HL-60 (cell line): ENCODE measurements around the gene GPR141.

ENCODE experiments used
- GABPA ChIP-seq: IDR thresholded peaks from 2 replicates; pipeline ENCODE4 v1.6.1; 2012; ENCODE audit warnings: low read depth
- TF ChIP-seq, protein P1 (sequence below): IDR thresholded peaks from one replicate; pipeline ENCODE4 v1.5.1; 2011; ENCODE audit warnings: low read length, control low read depth, inconsistent platforms; ENCODE audit not compliant: insufficient read depth
- TF ChIP-seq, protein P2 (sequence below): IDR thresholded peaks from 2 replicates; pipeline ENCODE4 v1.6.1; 2012; ENCODE audit warnings: low read depth; ENCODE audit not compliant: insufficient replicate concordance

DNA sequence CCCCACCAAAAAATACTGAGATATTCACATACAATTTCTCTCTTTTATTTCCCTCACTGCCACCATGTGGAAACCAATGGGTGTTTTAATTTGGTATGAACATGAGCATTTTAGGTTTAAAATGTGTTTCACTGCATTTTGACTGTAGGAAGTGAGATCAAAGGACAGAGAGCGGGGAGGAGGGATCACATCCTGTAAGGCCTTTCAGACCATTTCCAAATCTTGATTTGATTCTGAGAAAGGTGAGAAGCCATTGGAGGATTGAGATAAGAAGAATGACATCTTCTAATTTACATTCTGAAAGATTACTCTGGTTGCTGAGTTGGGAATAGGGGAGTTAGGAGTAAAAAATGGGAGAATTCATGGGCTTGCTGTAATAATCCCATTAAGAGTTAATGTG lies 42.5 kb downstream of the GPR141 start:
- TF ChIP-seq, protein P1, sequence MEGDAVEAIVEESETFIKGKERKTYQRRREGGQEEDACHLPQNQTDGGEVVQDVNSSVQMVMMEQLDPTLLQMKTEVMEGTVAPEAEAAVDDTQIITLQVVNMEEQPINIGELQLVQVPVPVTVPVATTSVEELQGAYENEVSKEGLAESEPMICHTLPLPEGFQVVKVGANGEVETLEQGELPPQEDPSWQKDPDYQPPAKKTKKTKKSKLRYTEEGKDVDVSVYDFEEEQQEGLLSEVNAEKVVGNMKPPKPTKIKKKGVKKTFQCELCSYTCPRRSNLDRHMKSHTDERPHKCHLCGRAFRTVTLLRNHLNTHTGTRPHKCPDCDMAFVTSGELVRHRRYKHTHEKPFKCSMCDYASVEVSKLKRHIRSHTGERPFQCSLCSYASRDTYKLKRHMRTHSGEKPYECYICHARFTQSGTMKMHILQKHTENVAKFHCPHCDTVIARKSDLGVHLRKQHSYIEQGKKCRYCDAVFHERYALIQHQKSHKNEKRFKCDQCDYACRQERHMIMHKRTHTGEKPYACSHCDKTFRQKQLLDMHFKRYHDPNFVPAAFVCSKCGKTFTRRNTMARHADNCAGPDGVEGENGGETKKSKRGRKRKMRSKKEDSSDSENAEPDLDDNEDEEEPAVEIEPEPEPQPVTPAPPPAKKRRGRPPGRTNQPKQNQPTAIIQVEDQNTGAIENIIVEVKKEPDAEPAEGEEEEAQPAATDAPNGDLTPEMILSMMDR = no peak
- no peak for TF ChIP-seq GABPA
- TF ChIP-seq, protein P2, sequence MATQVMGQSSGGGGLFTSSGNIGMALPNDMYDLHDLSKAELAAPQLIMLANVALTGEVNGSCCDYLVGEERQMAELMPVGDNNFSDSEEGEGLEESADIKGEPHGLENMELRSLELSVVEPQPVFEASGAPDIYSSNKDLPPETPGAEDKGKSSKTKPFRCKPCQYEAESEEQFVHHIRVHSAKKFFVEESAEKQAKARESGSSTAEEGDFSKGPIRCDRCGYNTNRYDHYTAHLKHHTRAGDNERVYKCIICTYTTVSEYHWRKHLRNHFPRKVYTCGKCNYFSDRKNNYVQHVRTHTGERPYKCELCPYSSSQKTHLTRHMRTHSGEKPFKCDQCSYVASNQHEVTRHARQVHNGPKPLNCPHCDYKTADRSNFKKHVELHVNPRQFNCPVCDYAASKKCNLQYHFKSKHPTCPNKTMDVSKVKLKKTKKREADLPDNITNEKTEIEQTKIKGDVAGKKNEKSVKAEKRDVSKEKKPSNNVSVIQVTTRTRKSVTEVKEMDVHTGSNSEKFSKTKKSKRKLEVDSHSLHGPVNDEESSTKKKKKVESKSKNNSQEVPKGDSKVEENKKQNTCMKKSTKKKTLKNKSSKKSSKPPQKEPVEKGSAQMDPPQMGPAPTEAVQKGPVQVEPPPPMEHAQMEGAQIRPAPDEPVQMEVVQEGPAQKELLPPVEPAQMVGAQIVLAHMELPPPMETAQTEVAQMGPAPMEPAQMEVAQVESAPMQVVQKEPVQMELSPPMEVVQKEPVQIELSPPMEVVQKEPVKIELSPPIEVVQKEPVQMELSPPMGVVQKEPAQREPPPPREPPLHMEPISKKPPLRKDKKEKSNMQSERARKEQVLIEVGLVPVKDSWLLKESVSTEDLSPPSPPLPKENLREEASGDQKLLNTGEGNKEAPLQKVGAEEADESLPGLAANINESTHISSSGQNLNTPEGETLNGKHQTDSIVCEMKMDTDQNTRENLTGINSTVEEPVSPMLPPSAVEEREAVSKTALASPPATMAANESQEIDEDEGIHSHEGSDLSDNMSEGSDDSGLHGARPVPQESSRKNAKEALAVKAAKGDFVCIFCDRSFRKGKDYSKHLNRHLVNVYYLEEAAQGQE = no peak
